Measurements from ENCODE around the gene KIAA0319L. TPM values are rescaled to one million over a fixed set of nuclear protein-coding genes. Genes with fewer than 3 reads are reported as not detected.

The KIAA0319L gene
- total RNA-seq, 2 donors from 2014 or later = 62.4 to 62.6 TPM

DNA sequence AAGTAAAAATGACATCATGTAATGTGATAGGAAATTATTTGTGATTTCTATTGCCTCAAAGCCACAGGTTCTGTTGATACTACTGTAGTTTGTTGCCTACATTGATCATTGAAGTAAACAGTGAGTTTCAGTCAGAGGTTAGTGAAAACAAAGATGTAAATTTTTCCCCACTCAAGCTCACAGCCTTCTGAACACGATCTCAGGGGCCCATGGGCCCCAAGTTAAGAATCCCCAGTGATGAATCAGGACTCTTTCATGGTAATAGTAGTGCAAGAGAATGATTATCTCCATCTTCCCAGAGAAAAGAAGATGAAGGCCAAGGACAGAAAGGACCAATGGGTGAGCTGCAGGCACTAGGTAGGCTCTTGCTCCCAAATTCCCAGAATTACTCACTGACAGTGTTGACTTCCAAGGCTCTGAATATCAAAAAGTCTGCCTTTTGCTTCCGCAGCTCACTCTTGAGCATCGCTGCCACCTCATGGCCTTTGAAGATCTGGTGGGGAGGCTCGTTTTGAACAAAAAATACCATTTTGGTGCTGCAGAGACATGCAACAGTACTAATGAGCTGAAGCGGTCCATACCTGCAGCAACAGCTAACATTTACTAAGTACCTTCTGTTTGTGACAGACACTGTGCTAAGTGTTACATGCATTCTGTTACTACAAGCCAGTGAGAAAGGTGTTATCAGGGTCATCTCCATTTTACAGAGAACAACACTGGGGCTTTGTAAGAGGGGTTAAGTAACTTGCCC, 113.3 kb downstream of the KIAA0319L start:
- Histone ChIP-seq H3K27me3 (replicated peaks; ENCODE audit: insufficient read depth) (no peaks in the 10 kb centered on the region), H3K4me3 (no peak overlapping the region), H3K36me3 (peaks cover 50% of the 10 kb centered on the region), H3K9me3 (no peaks in the 10 kb centered on the region), H3K27ac (no peak overlapping the region), H3K4me1 (ENCODE audit: control insufficient read depth in 1 of 2, low read depth in 2 of 2) (no peaks in the 10 kb centered on the region)
- TF ChIP-seq, protein P1, sequence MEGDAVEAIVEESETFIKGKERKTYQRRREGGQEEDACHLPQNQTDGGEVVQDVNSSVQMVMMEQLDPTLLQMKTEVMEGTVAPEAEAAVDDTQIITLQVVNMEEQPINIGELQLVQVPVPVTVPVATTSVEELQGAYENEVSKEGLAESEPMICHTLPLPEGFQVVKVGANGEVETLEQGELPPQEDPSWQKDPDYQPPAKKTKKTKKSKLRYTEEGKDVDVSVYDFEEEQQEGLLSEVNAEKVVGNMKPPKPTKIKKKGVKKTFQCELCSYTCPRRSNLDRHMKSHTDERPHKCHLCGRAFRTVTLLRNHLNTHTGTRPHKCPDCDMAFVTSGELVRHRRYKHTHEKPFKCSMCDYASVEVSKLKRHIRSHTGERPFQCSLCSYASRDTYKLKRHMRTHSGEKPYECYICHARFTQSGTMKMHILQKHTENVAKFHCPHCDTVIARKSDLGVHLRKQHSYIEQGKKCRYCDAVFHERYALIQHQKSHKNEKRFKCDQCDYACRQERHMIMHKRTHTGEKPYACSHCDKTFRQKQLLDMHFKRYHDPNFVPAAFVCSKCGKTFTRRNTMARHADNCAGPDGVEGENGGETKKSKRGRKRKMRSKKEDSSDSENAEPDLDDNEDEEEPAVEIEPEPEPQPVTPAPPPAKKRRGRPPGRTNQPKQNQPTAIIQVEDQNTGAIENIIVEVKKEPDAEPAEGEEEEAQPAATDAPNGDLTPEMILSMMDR (IDR thresholded peaks at IDR 0.05) = no peak
- no peak for ATAC-seq (ENCODE audit: insufficient number of reproducible peaks, low FRiP score, low read depth)
- DNase-seq (ENCODE audit: low spot score) = no peak

DNA sequence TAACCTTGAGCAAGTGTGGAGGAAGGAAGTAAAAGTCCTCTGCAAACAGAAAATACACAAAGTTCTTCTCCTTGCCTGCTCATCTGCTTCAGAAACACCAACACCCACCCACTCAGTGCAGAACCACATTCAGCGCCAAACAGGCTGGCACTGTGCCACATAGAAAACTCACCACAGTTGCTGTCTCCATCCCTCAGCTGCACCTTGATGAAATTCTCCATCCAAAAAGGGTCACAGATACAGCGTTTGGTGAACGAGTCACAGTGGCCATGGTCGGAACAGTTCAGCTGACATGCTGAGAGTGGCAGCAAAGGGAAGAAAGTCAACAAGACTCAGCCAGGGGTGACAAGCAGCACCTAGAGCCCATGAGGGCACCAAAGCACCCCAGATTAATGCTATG, 114.5 kb downstream of the KIAA0319L start:
- H3K27ac ChIP-seq = no peak overlapping the region
- H3K4me1 ChIP-seq (ENCODE audit: control insufficient read depth in 1 of 2, low read depth in 2 of 2) = no peaks in the 10 kb centered on the region
- H3K27me3 ChIP-seq (replicated peaks; ENCODE audit: insufficient read depth) = no peaks in the 10 kb centered on the region
- no peak for ATAC-seq (ENCODE audit: insufficient number of reproducible peaks, low FRiP score, low read depth)
- DNase-seq (ENCODE audit: low spot score) = no peak
- peaks cover 38% of the 10 kb centered on the region for H3K36me3 ChIP-seq
- TF ChIP-seq, protein P1 (IDR thresholded peaks at IDR 0.05) = no peak
- no peak overlapping the region for H3K4me3 ChIP-seq
- no peaks in the 10 kb centered on the region for H3K9me3 ChIP-seq

DNA sequence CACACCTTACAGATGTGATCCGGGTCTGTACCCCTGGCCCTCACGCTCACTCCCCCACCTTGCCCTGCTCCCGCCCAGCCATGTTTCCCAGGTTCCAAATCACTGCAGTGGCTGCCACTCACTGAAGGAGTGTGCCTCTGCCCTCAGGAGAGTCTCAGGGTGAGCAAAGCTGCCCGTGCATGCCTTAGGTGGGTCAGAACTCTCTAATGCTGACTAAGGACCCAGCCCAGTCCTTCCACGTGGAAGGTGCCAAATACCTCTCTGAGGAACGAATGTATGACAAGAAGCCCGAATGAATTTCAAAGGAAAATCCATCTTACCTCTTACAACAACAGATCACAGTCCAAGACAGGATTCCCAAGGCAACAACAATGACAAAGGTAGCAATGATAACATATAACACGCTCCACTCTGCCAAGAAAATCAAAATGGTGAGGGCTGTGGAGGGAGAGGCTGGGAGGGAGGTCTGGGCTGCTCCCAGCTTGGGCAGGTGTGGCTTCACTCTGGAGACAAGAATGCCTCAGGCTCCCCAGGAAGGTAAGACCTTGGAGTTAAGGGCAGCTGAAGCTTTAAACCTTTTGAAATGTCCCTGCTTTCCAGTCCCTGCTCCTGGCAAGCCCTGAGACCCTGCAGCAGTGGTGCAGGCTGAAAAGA, 115.2 kb downstream of the KIAA0319L start:
- TF ChIP-seq, protein P1 (IDR thresholded peaks at IDR 0.05) = no peak
- no peaks in the 10 kb centered on the region for H3K27me3 ChIP-seq (replicated peaks; ENCODE audit: insufficient read depth)
- peaks cover 37% of the 10 kb centered on the region for H3K36me3 ChIP-seq
- no peak for ATAC-seq (ENCODE audit: insufficient number of reproducible peaks, low FRiP score, low read depth)
- no peak overlapping the region for H3K27ac ChIP-seq
- no peaks in the 10 kb centered on the region for H3K4me1 ChIP-seq (ENCODE audit: control insufficient read depth in 1 of 2, low read depth in 2 of 2)
- no peak overlapping the region for H3K4me3 ChIP-seq
- H3K9me3 ChIP-seq = no peaks in the 10 kb centered on the region
- no peak for DNase-seq (ENCODE audit: low spot score)

DNA sequence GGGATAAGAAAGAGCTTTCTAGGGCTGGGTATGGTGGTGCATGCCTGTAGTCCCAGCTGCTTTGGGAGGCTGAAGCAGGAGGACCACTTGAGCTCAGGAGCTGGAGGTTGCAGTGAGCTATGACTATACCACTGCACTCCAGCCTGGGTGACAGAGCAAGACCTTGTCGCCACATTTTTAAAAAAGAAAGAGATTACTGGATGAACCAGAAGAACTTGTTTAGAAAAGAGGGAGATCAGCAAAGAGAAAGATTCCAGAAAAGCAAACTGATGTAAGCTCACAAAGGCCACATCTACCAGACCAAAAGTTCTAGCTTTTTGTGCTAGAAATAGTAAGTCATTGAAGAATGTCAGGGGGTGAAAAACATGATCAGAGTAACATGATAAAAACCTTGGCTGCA, 117.6 kb downstream of the KIAA0319L start:
- ATAC-seq (ENCODE audit: insufficient number of reproducible peaks, low FRiP score, low read depth) = no peak
- H3K36me3 ChIP-seq = peaks cover 49% of the 10 kb centered on the region

DNA sequence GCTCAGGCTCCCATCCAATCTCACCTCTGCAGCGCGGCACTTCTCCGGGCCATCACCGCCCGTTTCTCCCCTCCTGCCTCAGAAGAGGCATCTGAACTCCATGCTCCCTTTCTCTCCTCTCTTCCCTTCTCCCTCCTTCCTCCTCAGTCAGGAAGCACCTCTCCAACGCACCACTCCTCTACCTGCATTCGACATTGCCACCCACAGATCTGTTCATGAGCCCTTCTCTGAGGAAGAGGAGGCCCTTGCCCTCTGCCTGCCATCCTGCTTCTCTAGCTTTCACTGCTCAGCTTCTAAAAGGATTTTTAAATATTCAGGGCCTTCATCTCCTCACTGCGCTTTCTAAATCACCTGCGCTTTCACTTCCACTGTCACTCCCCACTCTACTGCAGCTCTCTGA, 120.0 kb downstream of the KIAA0319L start:
- H3K27ac ChIP-seq = no peak overlapping the region
- no peaks in the 10 kb centered on the region for H3K4me1 ChIP-seq (ENCODE audit: control insufficient read depth in 1 of 2, low read depth in 2 of 2)
- no peaks in the 10 kb centered on the region for H3K9me3 ChIP-seq
- TF ChIP-seq, protein P1 (IDR thresholded peaks at IDR 0.05) = no peak
- peaks cover 58% of the 10 kb centered on the region for H3K36me3 ChIP-seq
- ATAC-seq (ENCODE audit: insufficient number of reproducible peaks, low FRiP score, low read depth) (no peak), DNase-seq (ENCODE audit: low spot score) (no peak)
- H3K27me3 ChIP-seq (replicated peaks; ENCODE audit: insufficient read depth) = no peaks in the 10 kb centered on the region
- no peak overlapping the region for H3K4me3 ChIP-seq

More for the DNA sequence above, 117.6 kb downstream of the KIAA0319L start:
- no peaks in the 10 kb centered on the region for H3K9me3 ChIP-seq
- no peak overlapping the region for H3K4me3 ChIP-seq
- TF ChIP-seq, protein P1 (IDR thresholded peaks at IDR 0.05) = no peak
- DNase-seq (ENCODE audit: low spot score) = no peak
- no peaks in the 10 kb centered on the region for H3K27me3 ChIP-seq (replicated peaks; ENCODE audit: insufficient read depth)
- no peak overlapping the region for H3K27ac ChIP-seq
- H3K4me1 ChIP-seq (ENCODE audit: control insufficient read depth in 1 of 2, low read depth in 2 of 2) = no peaks in the 10 kb centered on the region

Measured in thoracic aorta (tissue), 2 donors.